SK-N-SH treated with all-trans-retinoic acid at 6 μM for 48 hours (cell line): ENCODE measurements around the gene HLF.

Experiments
- ATAC-seq: fragments of 200-7000 bp; cut with Tn5 transposase; 3 replicates; pipeline ENCODE4 v1.9.1; 2020; ENCODE audit warnings: mild to moderate bottlenecking, moderate library complexity
- ARNTL ChIP-seq: fragments of 450-650 bp; formaldehyde crosslinking; IDR thresholded peaks from 2 replicates; pipeline ENCODE4 v1.5.0; 2020; ENCODE audit warnings: low read depth, mild to moderate bottlenecking, moderate library complexity, borderline replicate concordance
- CREB5 ChIP-seq: fragments of 250-450 bp; sonication (Bioruptor Pico); IDR thresholded peaks from 2 replicates; pipeline ENCODE4 v1.5.1; 2020; ENCODE audit warnings: low read depth, mild to moderate bottlenecking, moderate library complexity
- CSDC2 ChIP-seq: fragments of 250-450 bp; sonication (Bioruptor Pico); IDR thresholded peaks from 2 replicates; pipeline ENCODE4 v1.5.0; 2020; ENCODE audit warnings: mild to moderate bottlenecking, moderate library complexity
- CSRNP3 ChIP-seq: fragments of 250-450 bp; sonication (Bioruptor Pico); IDR thresholded peaks from 2 replicates; pipeline ENCODE4 v1.5.1; 2021; ENCODE audit warnings: mild to moderate bottlenecking, moderate library complexity
- ISL1 ChIP-seq: fragments of 250-450 bp; sonication (Bioruptor Pico); IDR thresholded peaks from 2 replicates; pipeline ENCODE4 v2.1.2; 2022; ENCODE audit warnings: mild to moderate bottlenecking, moderate library complexity
- OSR1 ChIP-seq: fragments of 250-450 bp; sonication (Bioruptor Pico); IDR thresholded peaks from 2 replicates; pipeline ENCODE4 v1.8.0; 2022; ENCODE audit warnings: moderate library complexity, mild to moderate bottlenecking, inconsistent platforms
- PATZ1 ChIP-seq: fragments of 250-450 bp; sonication (Bioruptor Pico); IDR thresholded peaks from 2 replicates; pipeline ENCODE4 v1.8.0; 2020; ENCODE audit warnings: mild to moderate bottlenecking, moderate library complexity, borderline replicate concordance
- POU6F1 ChIP-seq: fragments of 250-450 bp; sonication (Bioruptor Pico); IDR thresholded peaks from 2 replicates; pipeline ENCODE4 v1.8.0; 2021; ENCODE audit warnings: low read depth, mild to moderate bottlenecking, moderate library complexity, borderline replicate concordance
- PPARA ChIP-seq: fragments of 250-450 bp; sonication (Bioruptor Pico); IDR thresholded peaks from 2 replicates; pipeline ENCODE4 v1.5.0; 2020; ENCODE audit warnings: mild to moderate bottlenecking, borderline replicate concordance
- RARB ChIP-seq: fragments of 250-450 bp; sonication (Bioruptor Pico); IDR thresholded peaks from 2 replicates; pipeline ENCODE4 v1.8.0; 2021; ENCODE audit warnings: mild to moderate bottlenecking, moderate library complexity
- SNAI2 ChIP-seq: fragments of 250-450 bp; sonication (Bioruptor Pico); IDR thresholded peaks from 2 replicates; pipeline ENCODE4 v1.5.0; 2020; ENCODE audit warnings: mild to moderate bottlenecking, moderate library complexity
- TCF4 ChIP-seq: fragments of 250-450 bp; sonication (Bioruptor Pico); IDR thresholded peaks from 2 replicates; pipeline ENCODE4 v1.8.0; 2021; ENCODE audit warnings: mild to moderate bottlenecking, moderate library complexity, borderline replicate concordance
- TOX ChIP-seq: fragments of 250-450 bp; sonication (Bioruptor Pico); IDR thresholded peaks from 2 replicates; pipeline ENCODE4 v1.8.0; 2021; ENCODE audit warnings: mild to moderate bottlenecking, moderate library complexity, borderline replicate concordance
- TSHZ2 ChIP-seq: fragments of 250-450 bp; sonication (Bioruptor Pico); IDR thresholded peaks from 2 replicates; pipeline ENCODE4 v1.5.0; 2020; ENCODE audit warnings: mild to moderate bottlenecking, moderate library complexity
- ZC3H10 ChIP-seq: fragments of 250-450 bp; sonication (Bioruptor Pico); IDR thresholded peaks from 2 replicates; pipeline ENCODE4 v1.5.1; 2021; ENCODE audit warnings: mild to moderate bottlenecking, moderate library complexity
- ZFP3 ChIP-seq: fragments of 250-450 bp; sonication (Bioruptor Pico); IDR thresholded peaks from 2 replicates; pipeline ENCODE4 v1.5.0; 2020; ENCODE audit warnings: mild to moderate bottlenecking, moderate library complexity
- ZFP30 ChIP-seq: fragments of 450-650 bp; formaldehyde crosslinking; IDR thresholded peaks from 2 replicates; pipeline ENCODE4 v1.5.0; 2022; ENCODE audit warnings: mild to moderate bottlenecking, moderate library complexity
- ZNF565 ChIP-seq: fragments of 450-650 bp; formaldehyde crosslinking; conservative IDR thresholded peaks from 2 replicates; pipeline ENCODE4 v1.5.0; 2020; ENCODE audit warnings: low read depth, mild to moderate bottlenecking, moderate library complexity
- ZNF70 ChIP-seq: fragments of 450-650 bp; formaldehyde crosslinking; IDR thresholded peaks from 2 replicates; pipeline ENCODE4 v1.5.0; 2020; ENCODE audit warnings: mild to moderate bottlenecking, moderate library complexity
- ZNF8 ChIP-seq: fragments of 450-650 bp; formaldehyde crosslinking; IDR thresholded peaks from 2 replicates; pipeline ENCODE4 v1.5.0; 2020; ENCODE audit warnings: mild to moderate bottlenecking, moderate library complexity

The HLF gene

GRCh38 chr17:55308613-55309391, 44.0 kb downstream of the HLF start:
- no peak for ATAC-seq
- TF ChIP-seq ARNTL (no peak), TCF4 (CRISPR knock-in tag) (no peak), ZNF70 (CRISPR knock-in tag) (no peak), ZNF8 (CRISPR knock-in tag) (no peak), SNAI2 (CRISPR knock-in tag) (no peak), CSDC2 (CRISPR knock-in tag) (no peak), ZNF565 (CRISPR knock-in tag) (no peak), OSR1 (CRISPR knock-in tag) (no peak), CREB5 (CRISPR knock-in tag) (no peak), ZFP30 (no peak), ZFP3 (CRISPR knock-in tag) (no peak), ZC3H10 (CRISPR knock-in tag) (no peak), CSRNP3 (CRISPR knock-in tag) (no peak), POU6F1 (no peak), PATZ1 (CRISPR knock-in tag) (no peak), PPARA (CRISPR knock-in tag) (no peak), TSHZ2 (CRISPR knock-in tag) (no peak), RARB (CRISPR knock-in tag) (no peak), TOX (CRISPR knock-in tag) (no peak), ISL1 (CRISPR knock-in tag) (no peak)

- no peak for ATAC-seq
- TF ChIP-seq ZFP3 (CRISPR knock-in tag): no peak
- TF ChIP-seq SNAI2 (CRISPR knock-in tag): no peak
- TF ChIP-seq CREB5 (CRISPR knock-in tag): no peak
- TF ChIP-seq CSRNP3 (CRISPR knock-in tag): no peak
- TF ChIP-seq ZNF70 (CRISPR knock-in tag): no peak
- TF ChIP-seq ZNF8 (CRISPR knock-in tag): no peak
- TF ChIP-seq RARB (CRISPR knock-in tag): no peak
- no peak for TF ChIP-seq PATZ1 (CRISPR knock-in tag)
- TF ChIP-seq ZNF565 (CRISPR knock-in tag): no peak
- TF ChIP-seq TSHZ2 (CRISPR knock-in tag): no peak
- no peak for TF ChIP-seq ARNTL
Measured at GRCh38 chr17:55311767-55312375, 47.1 kb downstream of the HLF start.
